ENCODE data around the gene TSR3. TPM values are rescaled to one million over a fixed set of nuclear protein-coding genes. Genes with fewer than 3 reads are reported as not detected.

Gene TSR3
- total RNA-seq, result 143 TPM

GRCh38 chr16:1351582-1352362 lies at the start of gene TSR3, which contains the start of gene GNPTG:
TSR3 (minus strand) TSS chr16:1351878; CDS start chr16:1351804, 74 bp downstream.
GNPTG (plus strand) TSS chr16:1351931; CDS start chr16:1351966, 35 bp downstream.
- intact Hi-C loops (cut with DNase I), result loop anchor here (1.0 to 5.0 kb wide), 3 partner anchors 28 to 71 kb away; partner anchors contain the start of gene UQCC4
- Histone ChIP-seq H3K27me3 (no peaks in the 10 kb centered on the region), H3K27ac (peak within 1 kb of the TSS in 1 of 2 donors; percentile 33), H3K9me3 (no peaks in the 10 kb centered on the region), H3K4me3 (peak within 1 kb of the TSS; percentile 92 to 93), H3K4me1 (peaks cover 9 to 16% of the 10 kb centered on the region in 2 donors), H3K36me3 (peaks cover 11 to 27% of the 10 kb centered on the region in 2 donors)
- TF ChIP-seq CTCF (IDR thresholded peaks at IDR 0.05), result no peak
- DNase-seq (ENCODE audit: low spot score in 2 of 2), result peak in 1 of 2 donors; percentile 89

- Histone ChIP-seq H3K4me3 (no peak overlapping the region), H3K9me3 (no peaks in the 10 kb centered on the region), H3K36me3 (peaks cover 56 to 64% of the 10 kb centered on the region in 2 donors), H3K27ac (no peak overlapping the region), H3K4me1 (no peaks in the 10 kb centered on the region), H3K27me3 (no peaks in the 10 kb centered on the region)
- no peak for TF ChIP-seq CTCF (IDR thresholded peaks at IDR 0.05)
- DNase-seq (ENCODE audit: low spot score in 2 of 2), result no peak
- intact Hi-C loops (cut with DNase I), result loop anchor here (10.0 kb wide), 1 partner anchor 1274 kb away; no protein-coding TSS in a partner anchor
Observed at GRCh38 chr16:1401061-1401757, 49.5 kb upstream of the TSR3 start.

- no peaks in the 10 kb centered on the region for H3K4me1 ChIP-seq
- H3K9me3 ChIP-seq, result no peaks in the 10 kb centered on the region
- TF ChIP-seq CTCF (IDR thresholded peaks at IDR 0.05), result no peak
- peaks cover 70 to 73% of the 10 kb centered on the region in 2 donors for H3K36me3 ChIP-seq
- no peak for DNase-seq (ENCODE audit: low spot score in 2 of 2)
- intact Hi-C loops (cut with DNase I), result no loop called here
- no peak overlapping the region for H3K27ac ChIP-seq
- no peaks in the 10 kb centered on the region for H3K27me3 ChIP-seq
- H3K4me3 ChIP-seq, result no peak overlapping the region
Observed at GRCh38 chr16:1398826-1399581, 47.3 kb upstream of the TSR3 start.

- intact Hi-C loops (cut with DNase I), result no loop called here
- no peak for TF ChIP-seq CTCF (IDR thresholded peaks at IDR 0.05)
- H3K27me3 ChIP-seq, result no peaks in the 10 kb centered on the region
- DNase-seq (ENCODE audit: low spot score in 2 of 2), result no peak
- H3K27ac ChIP-seq, result no peak overlapping the region
- no peaks in the 10 kb centered on the region for H3K4me1 ChIP-seq
- H3K4me3 ChIP-seq, result no peak overlapping the region
- H3K36me3 ChIP-seq, result peaks cover 74 to 77% of the 10 kb centered on the region in 2 donors
- H3K9me3 ChIP-seq, result no peaks in the 10 kb centered on the region
Observed at GRCh38 chr16:1398351-1398750, 46.7 kb upstream of the TSR3 start.

- no peak for TF ChIP-seq CTCF (IDR thresholded peaks at IDR 0.05)
- Histone ChIP-seq H3K4me1 (no peaks in the 10 kb centered on the region), H3K27ac (no peak overlapping the region), H3K9me3 (no peaks in the 10 kb centered on the region), H3K27me3 (no peaks in the 10 kb centered on the region), H3K36me3 (peaks cover 74 to 79% of the 10 kb centered on the region in 2 donors), H3K4me3 (no peak overlapping the region)
- DNase-seq (ENCODE audit: low spot score in 2 of 2), result no peak
- intact Hi-C loops (cut with DNase I), result no loop called here
Observed at GRCh38 chr16:1397779-1398178, 46.1 kb upstream of the TSR3 start.

Data from ascending aorta (tissue), 2 donors.